Natural killer cell (primary cell): ENCODE data around the gene RNF17. TPM values are rescaled to one million over a fixed set of nuclear protein-coding genes. Genes with fewer than 3 reads are reported as not detected.

Source experiments
- ATAC-seq, 3 donors: fragments of 150-1000 bp in 2 of 3; fragments of 200-7000 bp in 1 of 3; cut with Tn5 transposase; 1 replicate in 1 of 3; 2 replicates in 2 of 3; pipeline ENCODE4 v1.10.0; 2021; ENCODE audit warnings: mild to moderate bottlenecking in 2 of 3, moderate library complexity in 2 of 3
- DNase-seq, 2 donors: peaks; one replicate each; pipeline versions ENCODE4 v3.0.0 to v3.0.0-alpha.2; 2013 to 2021; ENCODE audit warnings: mixed read lengths in 1 of 2
- H3K27ac ChIP-seq: one replicate; pipeline ENCODE4 v1.5.1; 2013; ENCODE audit warnings: mild to moderate bottlenecking, low read length
- H3K27me3 ChIP-seq: one replicate; pipeline ENCODE4 v1.6.1; 2013; ENCODE audit warnings: low read length; ENCODE audit not compliant: control insufficient read depth, insufficient read depth
- H3K36me3 ChIP-seq: one replicate; pipeline ENCODE4 v1.6.1; 2013; ENCODE audit warnings: low read length; ENCODE audit not compliant: control insufficient read depth, insufficient read depth
- H3K4me1 ChIP-seq: one replicate; pipeline ENCODE4 v1.6.1; 2013; ENCODE audit warnings: low read length; ENCODE audit not compliant: control insufficient read depth, insufficient read depth
- H3K4me3 ChIP-seq: one replicate; pipeline ENCODE4 v1.5.1; 2013; ENCODE audit warnings: low read length
- H3K9me3 ChIP-seq: one replicate; pipeline ENCODE4 v1.6.1; 2013; ENCODE audit warnings: low read length; ENCODE audit not compliant: control insufficient read depth, insufficient read depth
- H3K27ac Mint-ChIP-seq, 2 donors: one replicate each; pipeline ENCODE4 v1.8.0; 2022; ENCODE audit warnings: mild to moderate bottlenecking in 2 of 2, mixed read lengths in 2 of 2, moderate library complexity in 1 of 2
- H3K27me3 Mint-ChIP-seq, 2 donors: one replicate each; pipeline ENCODE4 v1.8.0; 2022; ENCODE audit warnings: low read depth in 2 of 2, mixed read lengths in 2 of 2
- H3K36me3 Mint-ChIP-seq: one replicate; pipeline ENCODE4 v1.8.0; 2022; ENCODE audit warnings: mixed read lengths
- H3K4me1 Mint-ChIP-seq, 2 donors: one replicate each; pipeline ENCODE4 v1.8.0; 2022; ENCODE audit warnings: mixed read lengths in 2 of 2
- H3K4me3 Mint-ChIP-seq: one replicate; pipeline ENCODE4 v1.8.0; 2022; ENCODE audit warnings: mild to moderate bottlenecking, moderate library complexity, mixed read lengths
- H3K9me3 Mint-ChIP-seq, 2 donors: one replicate each; pipeline ENCODE4 v1.8.0; 2022; ENCODE audit warnings: mixed read lengths in 2 of 2
- CTCF ChIP-seq: fragments of 200-600 bp; IDR thresholded peaks from one replicate; pipeline ENCODE4 v1.8.0; 2022; ENCODE audit warnings: antibody characterized with exemption
- WGBS: methylation state at CpG from one replicate; pipeline ENCODE4 v1.1.7; 2013; ENCODE audit warnings: missing lambda C conversion rate; ENCODE audit not compliant: insufficient coverage; 5-methylcytosine and 5-hydroxymethylcytosine counted together
- intact Hi-C: fragments of 100-400 bp; cut with micrococcal nuclease; formaldehyde crosslinking; loops from one replicate; pipeline ENCODE4 v1.14.2; 2022
- total RNA-seq, 4 donors: library from RNA; stranded (reverse); fragments of 120-200 nt in 1 of 4; gene quantifications; one replicate each; pipeline versions ENCODE4 v1.2.3 to v1.2.4, GENCODE V29; 2013 to 2022

The RNF17 gene
- total RNA-seq, 3 donors from 2014 or later (not counting 1 experiment from before 2014, with no cell fraction given) = not detected

DNA sequence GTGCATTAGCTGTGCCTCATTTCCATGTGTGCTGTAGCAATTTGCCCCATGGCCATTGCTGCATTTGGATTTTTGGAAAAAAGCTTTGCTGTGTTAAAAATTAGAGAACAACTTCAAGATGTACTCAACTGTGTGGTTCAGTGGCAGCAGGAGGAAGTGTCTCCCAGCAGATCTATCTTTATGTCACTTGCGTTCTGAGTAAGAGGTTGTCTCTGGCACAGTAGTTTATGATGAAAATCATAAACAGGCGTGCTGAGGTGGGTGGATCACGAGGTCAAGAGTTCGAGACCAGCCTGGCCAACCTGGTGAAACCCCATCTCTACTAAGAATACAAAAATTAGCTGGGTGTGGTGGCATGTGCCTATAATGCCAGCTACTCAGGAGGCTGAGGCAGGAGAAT, 29.0 kb upstream of the RNF17 start:
- Histone ChIP-seq H3K4me3 (no peak overlapping the region), H3K9me3 (no peaks in the 10 kb centered on the region), H3K27me3 (no peaks in the 10 kb centered on the region), H3K4me1 (no peaks in the 10 kb centered on the region), H3K36me3 (no peaks in the 10 kb centered on the region), H3K27ac (no peak overlapping the region)
- Mint-ChIP-seq H3K4me3 (no peak overlapping the region), H3K36me3 (no peaks in the 10 kb centered on the region), H3K9me3 (peaks cover 0 to 4% of the 10 kb centered on the region in 2 donors), H3K4me1 (no peaks in the 10 kb centered on the region), H3K27ac (no peak overlapping the region), H3K27me3 (peaks cover 0 to 2% of the 10 kb centered on the region in 2 donors)
- intact Hi-C loops = no loop called here
- WGBS = 20% methylated on average over 2 of the region's 4 CpGs
- ATAC-seq = no peak
- TF ChIP-seq CTCF = no peak
- no peak for DNase-seq

DNA sequence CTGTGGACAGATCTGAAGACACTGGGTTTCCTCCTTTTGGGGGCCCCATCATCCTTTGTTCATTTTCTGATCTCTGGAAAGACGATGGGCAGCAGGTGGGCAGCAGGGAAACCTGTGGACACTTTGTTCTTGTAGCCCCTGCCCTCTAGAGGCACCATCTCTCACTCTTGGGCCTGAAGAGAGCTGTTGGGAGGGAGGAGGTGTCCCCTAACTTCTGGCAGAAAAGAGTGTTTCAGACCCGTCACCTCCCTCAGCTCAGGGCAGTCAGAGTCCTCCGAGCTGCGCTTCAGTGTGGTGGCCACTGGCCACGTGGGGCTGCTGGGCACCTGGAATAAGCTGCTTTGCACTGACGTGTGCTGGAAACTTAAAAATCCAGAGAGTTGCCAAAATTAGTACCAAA, 26.9 kb upstream of the RNF17 start:
- WGBS = 96% methylated on average over 6 of the region's 6 CpGs
- H3K36me3 ChIP-seq = no peaks in the 10 kb centered on the region
- H3K36me3 Mint-ChIP-seq = no peaks in the 10 kb centered on the region

GRCh38 chr13:24738366-24738847, 25.6 kb upstream of the RNF17 start:
- Mint-ChIP-seq H3K4me1 (no peaks in the 10 kb centered on the region), H3K27me3 (no peaks in the 10 kb centered on the region), H3K4me3 (no peak overlapping the region), H3K36me3 (no peaks in the 10 kb centered on the region), H3K9me3 (no peaks in the 10 kb centered on the region), H3K27ac (no peak overlapping the region)
- H3K4me3 ChIP-seq = no peak overlapping the region
- no peak for TF ChIP-seq CTCF
- H3K4me1 ChIP-seq = no peaks in the 10 kb centered on the region
- ATAC-seq = no peak
- no peak for DNase-seq
- no peaks in the 10 kb centered on the region for H3K9me3 ChIP-seq
- H3K27me3 ChIP-seq = no peaks in the 10 kb centered on the region
- intact Hi-C loops = no loop called here
- H3K27ac ChIP-seq = no peak overlapping the region
- WGBS = 89% methylated on average over 5 of the region's 5 CpGs
- no peaks in the 10 kb centered on the region for H3K36me3 ChIP-seq

More for the DNA sequence above, 26.9 kb upstream of the RNF17 start:
- no peaks in the 10 kb centered on the region for H3K4me1 ChIP-seq
- ATAC-seq (no peak), DNase-seq (no peak)
- Mint-ChIP-seq H3K4me3 (no peak overlapping the region), H3K27me3 (no peaks in the 10 kb centered on the region), H3K9me3 (no peaks in the 10 kb centered on the region), H3K4me1 (no peaks in the 10 kb centered on the region), H3K27ac (no peak overlapping the region)
- intact Hi-C loops = no loop called here
- no peak for TF ChIP-seq CTCF
- no peak overlapping the region for H3K4me3 ChIP-seq
- no peaks in the 10 kb centered on the region for H3K9me3 ChIP-seq
- H3K27me3 ChIP-seq = no peaks in the 10 kb centered on the region
- H3K27ac ChIP-seq = no peak overlapping the region
